ENCODE data around the gene WIZ. TPM values are rescaled to one million over a fixed set of nuclear protein-coding genes. Genes with fewer than 3 reads are reported as not detected.

The WIZ gene
- total and polyA plus RNA-seq, 10 of the 15 experiments (the other 5 are each of a cell fraction or from before 2014, with no cell fraction given): 0.10 to 26.7 (median 2.7) TPM

DNA sequence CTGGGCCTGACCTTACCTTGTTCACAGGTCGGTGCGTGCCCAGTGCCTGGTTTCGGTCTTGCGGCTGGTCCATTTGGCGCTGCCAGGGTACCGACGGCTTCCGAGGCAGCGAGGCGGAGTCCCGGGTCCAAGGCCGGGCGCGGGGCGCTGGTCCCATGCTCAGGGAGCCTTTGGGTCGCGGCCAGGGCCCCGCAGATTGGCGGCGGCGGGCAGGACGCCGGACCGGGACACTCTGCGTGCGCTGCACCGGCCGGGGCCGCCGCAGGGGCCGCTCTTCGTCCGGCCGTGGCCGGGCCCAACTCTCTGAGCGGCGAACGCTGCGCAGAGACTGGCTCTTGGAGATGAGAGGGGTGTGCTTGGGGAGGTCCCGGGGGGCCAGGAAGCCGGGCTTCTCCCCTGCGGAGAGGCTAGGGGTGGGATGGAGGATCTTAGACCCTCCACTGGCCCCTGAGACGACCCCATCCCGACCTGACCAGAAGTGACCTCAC, 3.4 kb upstream of the WIZ start:
- no peak overlapping the region for H2AFZ ChIP-seq (ENCODE audit: control insufficient read depth, low read depth, low read length)
- no peak overlapping the region for H3K27ac ChIP-seq (ENCODE audit: control insufficient read depth, insufficient read depth)
- peaks cover 16 to 18% of the 10 kb centered on the region in 2 experiments for H3K36me3 ChIP-seq (ENCODE audit: control insufficient read depth in 2 of 2, insufficient read depth in 2 of 2, low read length in 1 of 2)
- CTCF ChIA-PET: interaction anchor here (1.1 to 1.5 kb wide), 2 partner anchors 34 to 102 kb away, joined by 4 read pairs; partner anchors contain the start of gene AKAP8L
- H3K4me2 ChIP-seq (ENCODE audit: control insufficient read depth, insufficient read depth): no peak overlapping the region
- H4K20me1 ChIP-seq (ENCODE audit: control insufficient read depth, insufficient read depth): no peaks in the 10 kb centered on the region
- no TSS peak for BruUV-seq (replicated peaks)
- WGBS (ENCODE audit: insufficient coverage, insufficient replicate concordance, low lambda C conversion rate, missing lambda C conversion rate): 99% methylated on average over 41 of the region's 44 CpGs
- peaks cover 7% of the 10 kb centered on the region for H3K4me1 ChIP-seq (ENCODE audit: control insufficient read depth, insufficient read depth, low read length)
- H3K27me3 ChIP-seq (replicated peaks in 1 of 2; ENCODE audit: control insufficient read depth in 2 of 2, insufficient read depth in 2 of 2, low read length in 1 of 2): no peaks in the 10 kb centered on the region
- RAD21 ChIA-PET (ENCODE audit: unreplicated experiment): no interaction called here
- POLR2A ChIA-PET: no interaction called here
- FAIRE-seq: no peak
- no peak for ATAC-seq
- no peaks in the 10 kb centered on the region; the same call in 2 of the 3 replicates for H3K9me3 ChIP-seq (replicated peaks; ENCODE audit: control insufficient read depth, insufficient read depth, low read length)
- no peaks in the 10 kb centered on the region for H3K79me2 ChIP-seq (ENCODE audit: control insufficient read depth, insufficient read depth, low read length)
- H3K9ac ChIP-seq (ENCODE audit: control insufficient read depth, insufficient read depth, low read length): no peak overlapping the region
- intact Hi-C loops (cut with micrococcal nuclease; ENCODE audit: unreplicated experiment): no loop called here
- no peak for DNase-seq (ENCODE audit: low read depth, low spot score)
- no peak overlapping the region for H3K4me3 ChIP-seq
- SMC1A ChIA-PET (ENCODE audit: uncharacterized antibody, unreplicated experiment): no interaction called here
- TF ChIP-seq POLR2A (IDR thresholded peaks at IDR 0.05; ENCODE audit: low read depth, low read length) (0 out of 2 replicates have a peak, but pooled peaks have one; percentile 6), MEF2B (IDR thresholded peaks at IDR 0.05; ENCODE audit: partially characterized antibody, poor library complexity, severe bottlenecking) (no peak)
- TF ChIP-seq, protein P1, sequence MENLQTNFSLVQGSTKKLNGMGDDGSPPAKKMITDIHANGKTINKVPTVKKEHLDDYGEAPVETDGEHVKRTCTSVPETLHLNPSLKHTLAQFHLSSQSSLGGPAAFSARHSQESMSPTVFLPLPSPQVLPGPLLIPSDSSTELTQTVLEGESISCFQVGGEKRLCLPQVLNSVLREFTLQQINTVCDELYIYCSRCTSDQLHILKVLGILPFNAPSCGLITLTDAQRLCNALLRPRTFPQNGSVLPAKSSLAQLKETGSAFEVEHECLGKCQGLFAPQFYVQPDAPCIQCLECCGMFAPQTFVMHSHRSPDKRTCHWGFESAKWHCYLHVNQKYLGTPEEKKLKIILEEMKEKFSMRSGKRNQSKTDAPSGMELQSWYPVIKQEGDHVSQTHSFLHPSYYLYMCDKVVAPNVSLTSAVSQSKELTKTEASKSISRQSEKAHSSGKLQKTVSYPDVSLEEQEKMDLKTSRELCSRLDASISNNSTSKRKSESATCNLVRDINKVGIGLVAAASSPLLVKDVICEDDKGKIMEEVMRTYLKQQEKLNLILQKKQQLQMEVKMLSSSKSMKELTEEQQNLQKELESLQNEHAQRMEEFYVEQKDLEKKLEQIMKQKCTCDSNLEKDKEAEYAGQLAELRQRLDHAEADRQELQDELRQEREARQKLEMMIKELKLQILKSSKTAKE (IDR thresholded peaks at IDR 0.05; ENCODE audit: low read depth, poor library complexity, severe bottlenecking): no peak
- in situ Hi-C loops (cut with MboI): no loop called here
